Parathyroid adenoma (tissue), 2 donors: ENCODE data around the gene ASIC3.
"Not testable (repeated sequence)": the region's sequence is repeated elsewhere in the genome, so short reads cannot be mapped to it uniquely, and the experiment has no call there.

Experiments
- H2AFZ ChIP-seq: fragments of 300-600 bp; sonication (generic); one replicate; pipeline ENCODE4 v1.7.0; 2017; ENCODE audit warnings: antibody characterized with exemption, mild to moderate bottlenecking
- H3K27ac ChIP-seq: fragments of 300-600 bp; sonication (generic); one replicate; pipeline ENCODE4 v1.7.0; 2017
- H3K27me3 ChIP-seq: fragments of 300-600 bp; sonication (generic); one replicate; pipeline ENCODE4 v1.7.0; 2017; ENCODE audit warnings: low read length; ENCODE audit not compliant: control insufficient read depth, insufficient read depth
- H3K36me3 ChIP-seq: fragments of 300-600 bp; sonication (generic); one replicate; pipeline ENCODE4 v1.7.0; 2017; ENCODE audit warnings: low read length; ENCODE audit not compliant: control insufficient read depth, insufficient read depth
- H3K4me1 ChIP-seq: fragments of 300-600 bp; sonication (generic); one replicate; pipeline ENCODE4 v1.7.0; 2017; ENCODE audit warnings: control low read depth
- H3K4me2 ChIP-seq: fragments of 300-600 bp; sonication (generic); one replicate; pipeline ENCODE4 v1.7.0; 2017; ENCODE audit warnings: low read length
- H3K4me3 ChIP-seq: fragments of 300-600 bp; sonication (generic); one replicate; pipeline ENCODE4 v1.7.0; 2017; ENCODE audit warnings: low read depth, low read length
- H3K79me2 ChIP-seq: fragments of 300-600 bp; sonication (generic); one replicate; pipeline ENCODE4 v1.7.0; 2017; ENCODE audit warnings: control low read depth
- H3K9ac ChIP-seq: fragments of 300-600 bp; sonication (generic); one replicate; pipeline ENCODE4 v1.7.0; 2017; ENCODE audit warnings: mild to moderate bottlenecking
- H3K9me3 ChIP-seq: fragments of 300-600 bp; sonication (generic); one replicate; pipeline ENCODE4 v1.7.0; 2017; ENCODE audit warnings: low read length; ENCODE audit not compliant: control insufficient read depth
- CTCF ChIP-seq: fragments of 300-600 bp; sonication (generic); IDR thresholded peaks from one replicate; pipeline ENCODE4 v1.7.0; 2017; ENCODE audit warnings: antibody characterized with exemption, mild to moderate bottlenecking
- donor health status: primary hyperparathyroidism.

The ASIC3 gene

GRCh38 chr7:151025924-151026671, 22.2 kb upstream of the ASIC3 start:
- no peak for TF ChIP-seq CTCF
- no peaks in the 10 kb centered on the region for H3K9me3 ChIP-seq

GRCh38 chr7:151026771-151027727, 21.3 kb upstream of the ASIC3 start:
- not testable (repeated sequence) for H3K36me3 ChIP-seq, H3K27ac ChIP-seq, H3K4me1 ChIP-seq, H3K9ac ChIP-seq, H3K9me3 ChIP-seq, H3K27me3 ChIP-seq, H3K4me3 ChIP-seq
- H2AFZ ChIP-seq: peak overlapping the region; percentile 95
- peak overlapping the region; percentile 77 for H3K4me2 ChIP-seq
- H3K79me2 ChIP-seq: peaks cover 15% of the 10 kb centered on the region

More at GRCh38 chr7:151025924-151026671, 22.2 kb upstream of the ASIC3 start:
- Histone ChIP-seq H3K4me3 (no peak overlapping the region), H3K36me3 (no peaks in the 10 kb centered on the region), H3K79me2 (peaks cover 14% of the 10 kb centered on the region), H3K27ac (no peak overlapping the region), H2AFZ (no peak overlapping the region), H3K27me3 (no peaks in the 10 kb centered on the region), H3K9ac (no peak overlapping the region), H3K4me1 (peaks cover 3% of the 10 kb centered on the region), H3K4me2 (no peak overlapping the region)

GRCh38 chr7:151027728-151028130, 20.6 kb upstream of the ASIC3 start:
- peak overlapping the region; percentile 95 for H2AFZ ChIP-seq
- H3K79me2 ChIP-seq: peaks cover 19% of the 10 kb centered on the region
- H3K4me2 ChIP-seq: peak overlapping the region; percentile 77
- H3K27ac ChIP-seq: peak overlapping the region; percentile 59
- not testable (repeated sequence) for H3K27me3 ChIP-seq, H3K9me3 ChIP-seq, H3K36me3 ChIP-seq, H3K9ac ChIP-seq, H3K4me1 ChIP-seq
- peak overlapping the region; percentile 88 for H3K4me3 ChIP-seq

- Histone ChIP-seq H2AFZ (peak within 1 kb of the TSS; percentile 95), H3K4me2 (peak within 1 kb of the TSS; percentile 81), H3K9me3 (no peaks in the 10 kb centered on the region), H3K9ac (no peak within 1 kb of the TSS), H3K27me3 (no peaks in the 10 kb centered on the region), H3K79me2 (peaks cover 21% of the 10 kb centered on the region), H3K4me1 (peaks cover 3% of the 10 kb centered on the region), H3K27ac (peak within 1 kb of the TSS; percentile 59), H3K36me3 (no peaks in the 10 kb centered on the region), H3K4me3 (peak within 1 kb of the TSS; percentile 88)
- TF ChIP-seq CTCF: peak; percentile 84
Measured at GRCh38 chr7:151028131-151028947, 20.0 kb upstream of the ASIC3 start, which contains the start of gene ABCB8. TSS of gene ABCB8 (plus strand) at chr7:151028450. CDS start at chr7:151028516, 66 bp downstream.

- peak overlapping the region; percentile 81 for H3K4me2 ChIP-seq
- no peaks in the 10 kb centered on the region for H3K9me3 ChIP-seq
- no peaks in the 10 kb centered on the region for H3K27me3 ChIP-seq
- H2AFZ ChIP-seq: peak overlapping the region; percentile 95
- peak; percentile 2 for TF ChIP-seq CTCF
- H3K36me3 ChIP-seq: no peaks in the 10 kb centered on the region
- peak overlapping the region; percentile 88 for H3K4me3 ChIP-seq
- H3K79me2 ChIP-seq: peaks cover 23% of the 10 kb centered on the region
- peak overlapping the region; percentile 59 for H3K27ac ChIP-seq
- peaks cover 3% of the 10 kb centered on the region for H3K4me1 ChIP-seq
- no peak overlapping the region for H3K9ac ChIP-seq
Measured at GRCh38 chr7:151028948-151029501, 19.3 kb upstream of the ASIC3 start.
